HPDE6-E6E7 (cell line): ENCODE measurements around the gene PRR3.

Experiments used
- DNase-seq: peaks from one replicate; pipeline ENCODE4 v3.0.0; 2011; ENCODE audit warnings: missing footprints; ENCODE audit errors: extremely low spot score

The PRR3 gene

GRCh38 chr6:30612687-30613248 lies 55.7 kb downstream of the PRR3 start:
- no peak for DNase-seq
